ENCODE data around the gene ZNF227.
"Not testable (repeated sequence)": the region's sequence is repeated elsewhere in the genome, so short reads cannot be mapped to it uniquely, and the experiment has no call there.

The ZNF227 gene

DNA sequence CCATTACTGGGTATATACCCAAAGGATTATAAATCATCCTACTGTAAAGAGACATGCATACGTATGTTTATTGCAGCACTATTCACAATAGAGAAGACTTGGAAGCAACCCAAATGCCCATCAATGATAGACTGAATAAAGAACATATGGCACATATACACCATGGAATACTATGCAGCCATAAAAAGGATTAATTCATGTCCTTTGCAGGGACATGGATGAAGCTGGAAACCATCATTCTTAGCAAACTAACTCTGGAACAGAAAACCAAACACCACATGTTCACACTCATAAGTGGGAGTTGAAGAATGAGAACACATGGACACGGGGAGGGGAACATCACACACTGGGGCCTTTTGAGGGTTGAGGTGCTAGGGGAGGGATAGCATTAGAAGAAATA, 41.1 kb downstream of the ZNF227 start:
- DNase-seq: not testable (repeated sequence)

GRCh38 chr19:44254496-44254895, 42.2 kb downstream of the ZNF227 start:
- no peak for DNase-seq

GRCh38 chr19:44255705-44256411, 43.5 kb downstream of the ZNF227 start:
- DNase-seq: no peak

GRCh38 chr19:44258136-44258535, 45.8 kb downstream of the ZNF227 start:
- no peak for DNase-seq

- DNase-seq: no peak
Observed at GRCh38 chr19:44258835-44259413, 46.6 kb downstream of the ZNF227 start.

- DNase-seq: no peak
Observed at GRCh38 chr19:44260343-44260681, 48.0 kb downstream of the ZNF227 start.

GRCh38 chr19:44260695-44261446, 48.5 kb downstream of the ZNF227 start:
- DNase-seq: no peak

- no peak for DNase-seq
Observed at GRCh38 chr19:44277331-44277730, 65.0 kb downstream of the ZNF227 start.

DNA sequence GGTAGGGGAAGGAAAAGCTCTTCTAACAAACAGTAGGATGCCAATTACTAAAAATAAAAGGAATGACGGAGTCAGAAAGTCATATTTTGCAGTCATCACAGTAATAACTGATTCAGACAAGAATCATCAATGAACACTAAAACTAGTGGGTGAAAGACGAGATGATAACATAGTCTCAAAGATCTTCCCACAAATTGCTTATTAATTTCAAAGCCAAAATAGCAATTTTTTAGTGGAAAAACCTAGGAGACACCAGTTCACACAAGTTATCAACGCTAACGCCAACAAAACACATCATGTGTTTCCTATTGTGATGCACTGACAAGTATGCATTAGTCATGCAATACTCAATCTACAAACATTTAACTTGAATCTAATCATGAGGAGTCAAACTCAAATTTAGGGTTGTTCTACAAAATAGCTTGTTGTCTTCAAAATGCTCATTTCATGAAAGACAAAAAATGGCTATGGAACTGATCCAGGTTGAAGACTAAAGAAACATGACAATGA, 65.9 kb downstream of the ZNF227 start:
- DNase-seq: no peak

DNA sequence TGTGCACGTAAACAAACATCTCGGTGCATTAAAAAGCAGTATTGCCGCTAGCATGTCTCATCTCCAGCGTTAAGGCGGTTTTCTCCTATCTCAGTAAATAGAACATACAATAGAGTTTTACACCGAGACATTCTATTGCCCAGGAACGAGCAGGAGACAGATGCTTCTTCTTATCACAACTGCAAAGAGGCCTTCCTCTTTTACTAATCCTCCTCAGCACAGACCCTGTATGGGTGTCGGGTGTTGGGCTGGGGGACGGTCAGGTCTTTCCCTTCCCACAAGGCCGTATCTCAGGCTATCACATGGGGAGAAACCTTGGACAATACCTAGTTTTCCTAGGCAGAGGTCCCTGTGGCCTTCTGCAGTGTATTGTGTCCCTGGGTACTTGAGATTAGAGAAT, 68.6 kb downstream of the ZNF227 start:
- DNase-seq: no peak

- DNase-seq: no peak
Observed at GRCh38 chr19:44282846-44283245, 70.5 kb downstream of the ZNF227 start.

DNA sequence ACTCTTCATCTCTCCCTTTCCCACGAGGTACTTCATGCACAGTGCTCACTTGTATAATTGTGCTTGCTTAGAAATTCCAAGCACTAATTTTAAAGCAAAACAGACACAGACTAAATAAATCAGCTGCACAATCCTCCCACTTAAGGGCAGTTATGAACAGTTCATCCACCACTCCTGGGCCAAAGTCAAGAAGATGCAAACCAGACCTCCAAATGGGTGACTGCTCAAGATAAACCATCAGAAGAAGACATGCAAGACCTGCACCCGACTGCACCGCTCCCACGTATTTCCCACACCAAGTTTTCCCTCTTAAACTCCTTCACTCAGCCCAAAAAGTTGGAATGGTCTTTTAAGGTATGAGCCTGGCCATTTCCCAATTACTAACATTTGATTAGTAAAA, 72.6 kb downstream of the ZNF227 start:
- DNase-seq: no peak
